HG03457 (cell line): ENCODE data around the gene CDH18.

ENCODE experiments used
- ATAC-seq: cut with Tn5 transposase; IDR thresholded peaks from one replicate; pipeline ENCODE4 v1.9.1; 2021; ENCODE audit warnings: moderate number of reproducible peaks; ENCODE audit not compliant: unreplicated experiment

Gene CDH18

GRCh38 chr5:19739671-19740070 lies 248.3 kb downstream of the CDH18 start:
- ATAC-seq, result no peak

GRCh38 chr5:19734776-19735175 lies 253.2 kb downstream of the CDH18 start:
- ATAC-seq, result no peak

GRCh38 chr5:19733612-19734495 lies 254.1 kb downstream of the CDH18 start:
- ATAC-seq, result no peak

- ATAC-seq, result no peak
Measured at GRCh38 chr5:19728571-19728970, 259.4 kb downstream of the CDH18 start.

GRCh38 chr5:19719109-19719508 lies 268.9 kb downstream of the CDH18 start:
- ATAC-seq, result no peak

- no peak for ATAC-seq
Measured at GRCh38 chr5:19713740-19714139, 274.3 kb downstream of the CDH18 start.

GRCh38 chr5:19709403-19709802 lies 278.6 kb downstream of the CDH18 start:
- no peak for ATAC-seq

- no peak for ATAC-seq
Measured at GRCh38 chr5:19706776-19707175, 281.2 kb downstream of the CDH18 start.

- no peak for ATAC-seq
Measured at GRCh38 chr5:19701731-19702130, 286.3 kb downstream of the CDH18 start.

- no peak for ATAC-seq
Measured at GRCh38 chr5:19694949-19695611, 292.9 kb downstream of the CDH18 start.

- no peak for ATAC-seq
Measured at GRCh38 chr5:19690978-19691377, 297.0 kb downstream of the CDH18 start.

- ATAC-seq, result no peak
Measured at GRCh38 chr5:19685473-19685872, 302.5 kb downstream of the CDH18 start.

- ATAC-seq, result no peak
Measured at GRCh38 chr5:19676895-19677294, 311.1 kb downstream of the CDH18 start.

- no peak for ATAC-seq
Measured at GRCh38 chr5:19660679-19661078, 327.3 kb downstream of the CDH18 start.

- no peak for ATAC-seq
Measured at GRCh38 chr5:19655627-19656026, 332.4 kb downstream of the CDH18 start.

GRCh38 chr5:19638461-19638860 lies 349.5 kb downstream of the CDH18 start:
- ATAC-seq, result no peak

GRCh38 chr5:19630876-19631275 lies 357.1 kb downstream of the CDH18 start:
- no peak for ATAC-seq

- ATAC-seq, result no peak
Measured at GRCh38 chr5:19626211-19626610, 361.8 kb downstream of the CDH18 start.

- no peak for ATAC-seq
Measured at GRCh38 chr5:19625562-19625961, 362.4 kb downstream of the CDH18 start.

GRCh38 chr5:19619571-19619970 lies 368.4 kb downstream of the CDH18 start:
- ATAC-seq, result no peak

- no peak for ATAC-seq
Measured at GRCh38 chr5:19616701-19617215, 371.2 kb downstream of the CDH18 start.

- ATAC-seq, result no peak
Measured at GRCh38 chr5:19615661-19616060, 372.3 kb downstream of the CDH18 start.
